Measurements from ENCODE around the gene ARPC5L. TPM values are rescaled to one million over a fixed set of nuclear protein-coding genes. Genes with fewer than 3 reads are reported as not detected.
A peak's percentile ranks its signal among the peaks of the same experiment; 100 is the strongest.

The ARPC5L gene
- total RNA-seq, 8 experiments from 2014 or later = 13.3 to 51.0 (median 33.3) TPM

DNA sequence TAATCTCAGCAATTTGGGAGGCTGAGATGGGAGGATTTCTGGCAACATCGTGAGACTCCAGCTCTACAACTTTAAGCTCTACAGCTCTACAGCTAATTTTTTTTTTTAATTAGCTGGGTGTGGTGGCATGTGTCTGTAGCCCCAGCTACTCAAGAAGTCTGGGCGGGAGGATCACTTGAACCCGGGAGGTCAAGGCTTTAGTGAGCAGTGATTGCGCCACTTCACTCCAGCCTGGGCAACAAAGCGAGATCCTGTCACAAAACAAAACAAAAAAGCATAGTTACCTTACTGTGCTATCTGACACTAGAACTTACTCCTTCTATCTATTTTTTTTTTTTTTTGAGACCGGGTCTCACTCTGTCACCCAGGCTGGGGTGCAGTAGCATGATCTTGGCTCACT lies 15.0 kb upstream of the ARPC5L start:
- peak in 1 of 8 experiments; percentile 37 for ATAC-seq (replicated peaks in 6 of 8)
- H3K4me1 ChIP-seq (replicated peaks in 1 of 2) = peaks cover 0 to 3% of the 10 kb centered on the region in 2 donors
- in situ Hi-C loops (cut with MboI; ENCODE audit: low pct_unique_long_range_greater_than_20kb in 2 of 9, low sequenced_read_pairs in 9 of 9, unreplicated experiment in 9 of 9) = loop anchor here in 3 of 9 experiments (10.0 kb wide), 2 partner anchors 62 to 72 kb away; partner anchors contain the start of genes NR6A1 (in 2 of the 3) and OLFML2A (in 2 of the 3)
- 60 to 100% (median 83%) methylated on average over 1 to 6 of the region's 6 CpGs; no CpG with 5 or more reads in 2 of the 10 experiments for WGBS, 10 experiments
- no peak overlapping the region for H3K27ac ChIP-seq
- H3K4me3 ChIP-seq = no peak overlapping the region

DNA sequence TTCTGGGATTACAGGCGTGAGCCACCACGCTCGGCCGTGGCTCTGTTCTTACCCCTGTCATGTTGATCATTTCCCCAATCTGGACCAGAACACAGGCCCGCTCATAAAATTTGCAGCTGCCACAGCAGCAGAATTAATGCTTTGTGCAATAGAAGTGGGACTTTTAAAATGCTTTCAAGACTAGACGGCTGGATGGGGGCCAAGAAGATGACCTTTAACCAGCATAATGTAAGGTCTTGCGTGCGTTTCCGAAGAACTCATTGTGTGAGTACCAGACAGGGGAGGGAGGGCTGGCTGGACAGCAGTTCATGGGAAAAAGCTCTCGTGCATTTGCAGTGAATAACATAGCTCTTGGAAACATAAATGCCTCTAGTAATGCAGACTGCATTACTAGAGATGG lies 12.1 kb upstream of the ARPC5L start:
- no peak overlapping the region for H3K4me3 ChIP-seq
- H3K27ac ChIP-seq = no peak overlapping the region
- peak in 2 of 8 experiments; percentile 5 to 27 for ATAC-seq (replicated peaks in 6 of 8)
- WGBS, 10 experiments = 22 to 83% (median 42%) methylated on average over 3 to 8 of the region's 10 CpGs; no CpG with 5 or more reads in 4 of the 10 experiments
- in situ Hi-C loops (cut with MboI; ENCODE audit: low pct_unique_long_range_greater_than_20kb in 2 of 9, low sequenced_read_pairs in 9 of 9, unreplicated experiment in 9 of 9) = loop anchor here in 8 of 9 experiments (5.0 to 25.0 kb wide), 4 partner anchors 65 to 88 kb away; partner anchors contain the start of genes NR6A1 (in 7 of the 8) and OLFML2A (in 4 of the 8)
- peaks cover 0 to 9% of the 10 kb centered on the region in 2 donors for H3K4me1 ChIP-seq (replicated peaks in 1 of 2)

DNA sequence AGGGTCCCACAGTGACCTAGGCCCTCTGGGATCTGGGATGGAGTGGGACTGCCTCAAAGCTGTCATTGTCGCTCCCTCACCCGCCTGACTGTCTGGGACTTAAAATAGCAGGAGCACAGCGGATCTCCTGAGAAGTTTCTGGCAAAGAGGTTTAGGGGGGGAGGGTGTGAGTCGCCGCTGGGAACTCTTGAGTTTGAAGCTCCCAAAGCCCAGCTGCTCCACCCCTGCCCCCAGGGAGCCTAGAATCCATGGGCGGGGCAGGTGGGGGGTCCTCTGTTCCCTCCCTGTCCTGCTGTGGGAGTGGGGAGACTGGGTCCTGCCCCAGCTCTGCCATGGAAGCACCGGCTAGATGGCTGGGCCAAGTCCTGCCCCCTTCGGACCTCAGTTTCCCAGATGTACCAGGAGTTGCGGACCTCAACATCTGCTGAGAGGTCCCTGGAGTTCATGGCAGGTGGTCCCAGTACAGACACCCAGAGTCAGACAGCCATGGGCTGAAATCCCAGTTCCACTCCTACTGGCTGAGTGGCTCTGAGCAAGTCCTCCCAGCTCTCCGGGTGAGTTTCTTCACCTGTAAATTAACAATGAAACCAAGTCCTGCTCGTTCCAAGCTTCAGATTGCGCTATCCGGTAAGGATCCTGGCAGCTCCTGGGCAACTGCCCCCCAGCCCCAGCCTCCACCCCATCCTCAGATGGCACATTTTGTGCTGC lies 9.7 kb upstream of the ARPC5L start:
- H3K27ac ChIP-seq = no peak overlapping the region
- peak overlapping the region in 2 of 5 donors; percentile 29 to 36 for H3K4me3 ChIP-seq
- in situ Hi-C loops (cut with MboI; ENCODE audit: low pct_unique_long_range_greater_than_20kb in 2 of 9, low sequenced_read_pairs in 9 of 9, unreplicated experiment in 9 of 9) = loop anchor here in 5 of 9 experiments (5.0 to 25.0 kb wide), 3 partner anchors 77 to 90 kb away; partner anchors contain the start of genes NR6A1 (in 5 of the 5) and OLFML2A (in 2 of the 5)
- peaks cover 0 to 9% of the 10 kb centered on the region in 2 donors for H3K4me1 ChIP-seq (replicated peaks in 1 of 2)
- ATAC-seq (replicated peaks in 6 of 8) = no peak
- WGBS, 10 experiments = 39 to 100% (median 40%) methylated on average over 1 to 4 of the region's 13 CpGs; no CpG with 5 or more reads in 5 of the 10 experiments

- in situ Hi-C loops (cut with MboI; ENCODE audit: low pct_unique_long_range_greater_than_20kb in 2 of 9, low sequenced_read_pairs in 9 of 9, unreplicated experiment in 9 of 9) = loop anchor here in 5 of 9 experiments (5.0 to 25.0 kb wide), 3 partner anchors 78 to 91 kb away; partner anchors contain the start of genes NR6A1 (in 5 of the 5) and OLFML2A (in 2 of the 5)
- peak within 1 kb of the TSS; percentile 20 to 36 (median 27) for H3K4me3 ChIP-seq
- peaks cover 0 to 9% of the 10 kb centered on the region in 2 donors for H3K4me1 ChIP-seq (replicated peaks in 1 of 2)
- ATAC-seq (replicated peaks in 6 of 8) = peak; percentile 76 to 93 (median 87)
- no peak within 1 kb of the TSS for H3K27ac ChIP-seq
- 1 to 31% (median 4%) methylated on average over 4 to 21 of the region's 51 CpGs; no CpG with 5 or more reads in 6 of the 10 experiments for WGBS, 10 experiments
Measured at GRCh38 chr9:124852829-124853531, 8.9 kb upstream of the ARPC5L start, which contains the start of gene WDR38. Gene WDR38, plus strand, starts transcription at chr9:124853460. Its CDS starts 72 bp downstream, at chr9:124853532.

DNA sequence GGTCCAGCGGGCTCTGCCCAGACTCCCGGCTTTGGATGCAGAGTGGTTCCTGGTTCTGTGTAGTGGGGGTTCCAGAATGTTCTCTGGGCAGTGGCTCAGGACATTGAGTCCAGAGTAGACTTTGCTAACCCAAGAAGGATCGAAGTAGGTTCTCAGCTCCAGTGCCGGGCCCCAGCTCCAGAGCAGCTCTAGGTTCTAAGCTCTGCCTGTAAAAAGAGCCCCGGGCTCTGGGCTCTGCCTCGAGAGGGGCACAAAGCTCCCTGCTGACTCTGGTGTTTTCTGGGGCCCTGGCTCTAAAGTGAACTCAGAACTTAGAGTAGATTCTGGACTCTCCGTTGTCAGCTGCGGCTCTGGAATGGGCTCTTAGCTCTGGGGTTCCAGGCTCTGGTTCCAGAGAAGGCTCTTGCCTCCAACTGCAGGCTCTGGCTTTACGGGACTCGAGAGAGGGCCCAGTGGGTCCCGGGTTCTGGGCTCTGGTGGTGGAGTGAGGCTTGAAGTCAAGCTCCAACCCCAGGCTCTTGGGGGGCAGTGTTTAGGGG lies 8.3 kb upstream of the ARPC5L start:
- WGBS, 10 experiments = 20 to 91% (median 71%) methylated on average over 1 to 4 of the region's 11 CpGs; no CpG with 5 or more reads in 6 of the 10 experiments
- no peak overlapping the region for H3K27ac ChIP-seq
- in situ Hi-C loops (cut with MboI; ENCODE audit: low pct_unique_long_range_greater_than_20kb in 2 of 9, low sequenced_read_pairs in 9 of 9, unreplicated experiment in 9 of 9) = loop anchor here in 5 of 9 experiments (5.0 to 25.0 kb wide), 3 partner anchors 79 to 91 kb away; partner anchors contain the start of genes NR6A1 (in 5 of the 5) and OLFML2A (in 2 of the 5)

GRCh38 chr9:124854161-124854560 lies 7.8 kb upstream of the ARPC5L start:
- in situ Hi-C loops (cut with MboI; ENCODE audit: low pct_unique_long_range_greater_than_20kb in 2 of 9, low sequenced_read_pairs in 9 of 9, unreplicated experiment in 9 of 9) = loop anchor here in 5 of 9 experiments (5.0 to 25.0 kb wide), 3 partner anchors 79 to 92 kb away; partner anchors contain the start of genes NR6A1 (in 5 of the 5) and OLFML2A (in 2 of the 5)
- H3K27ac ChIP-seq = no peak overlapping the region
- H3K4me3 ChIP-seq = no peak overlapping the region
- peaks cover 0 to 9% of the 10 kb centered on the region in 2 donors for H3K4me1 ChIP-seq (replicated peaks in 1 of 2)
- no peak for ATAC-seq (replicated peaks in 6 of 8)
- WGBS, 10 experiments = 78 to 100% (median 95%) methylated on average over 1 to 4 of the region's 8 CpGs; no CpG with 5 or more reads in 6 of the 10 experiments

More for the DNA sequence above, 8.3 kb upstream of the ARPC5L start:
- H3K4me3 ChIP-seq = peak overlapping the region in 3 of 5 donors; percentile 20 to 36 (median 27)
- H3K4me1 ChIP-seq (replicated peaks in 1 of 2) = peaks cover 0 to 9% of the 10 kb centered on the region in 2 donors
- ATAC-seq (replicated peaks in 6 of 8) = no peak

- H3K4me3 ChIP-seq = no peak overlapping the region
- peak overlapping the region in 1 of 2 donors; percentile 7 for H3K27ac ChIP-seq
- in situ Hi-C loops (cut with MboI; ENCODE audit: low pct_unique_long_range_greater_than_20kb in 2 of 9, low sequenced_read_pairs in 9 of 9, unreplicated experiment in 9 of 9) = loop anchor here in 5 of 9 experiments (5.0 to 25.0 kb wide), 3 partner anchors 80 to 93 kb away; partner anchors contain the start of genes NR6A1 (in 5 of the 5) and OLFML2A (in 2 of the 5)
- 29 to 80% (median 58%) methylated on average over 1 to 5 of the region's 7 CpGs; no CpG with 5 or more reads in 3 of the 10 experiments for WGBS, 10 experiments
- no peak for ATAC-seq (replicated peaks in 6 of 8)
- peaks cover under 1 to 9% of the 10 kb centered on the region in 2 donors for H3K4me1 ChIP-seq (replicated peaks in 1 of 2)
Measured at GRCh38 chr9:124854822-124855221, 7.1 kb upstream of the ARPC5L start.

DNA sequence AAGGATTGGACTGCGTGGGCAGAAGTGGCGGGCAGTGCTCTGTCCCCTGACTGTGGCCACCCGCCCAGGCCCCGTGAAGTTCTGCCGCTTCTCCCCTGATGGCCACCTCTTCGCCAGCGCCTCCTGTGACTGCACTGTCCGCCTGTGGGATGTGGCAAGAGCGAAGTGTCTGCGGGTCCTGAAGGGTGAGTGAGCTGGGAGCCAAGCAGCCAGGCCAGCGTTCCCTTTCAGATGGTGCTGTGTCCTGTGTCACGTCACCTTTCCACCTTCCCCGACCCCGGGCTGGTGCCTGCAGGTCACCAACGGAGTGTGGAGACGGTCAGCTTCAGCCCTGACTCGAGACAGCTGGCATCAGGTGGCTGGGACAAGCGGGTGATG lies 6.4 kb upstream of the ARPC5L start:
- ATAC-seq (replicated peaks in 6 of 8) = no peak
- WGBS, 10 experiments = 92% methylated on average over 9 of the region's 18 CpGs; no CpG with 5 or more reads in 9 of the 10 experiments
- H3K27ac ChIP-seq = no peak overlapping the region
- no peak overlapping the region for H3K4me3 ChIP-seq
- in situ Hi-C loops (cut with MboI; ENCODE audit: low pct_unique_long_range_greater_than_20kb in 2 of 9, low sequenced_read_pairs in 9 of 9, unreplicated experiment in 9 of 9) = loop anchor here in 3 of 9 experiments (10.0 to 25.0 kb wide), 2 partner anchors 81 to 93 kb away; partner anchors contain the start of genes NR6A1 (in 3 of the 3) and OLFML2A (in 2 of the 3)
- H3K4me1 ChIP-seq (replicated peaks in 1 of 2) = peaks cover 8 to 10% of the 10 kb centered on the region in 2 donors

- H3K4me1 ChIP-seq (replicated peaks in 1 of 2) = peaks cover 10 to 15% of the 10 kb centered on the region in 2 donors
- peak in 5 of 8 experiments; percentile 1 to 10 (median 4) for ATAC-seq (replicated peaks in 6 of 8)
- in situ Hi-C loops (cut with MboI; ENCODE audit: low pct_unique_long_range_greater_than_20kb in 2 of 9, low sequenced_read_pairs in 9 of 9, unreplicated experiment in 9 of 9) = loop anchor here in 3 of 9 experiments (10.0 to 25.0 kb wide), 2 partner anchors 81 to 94 kb away; partner anchors contain the start of genes NR6A1 (in 3 of the 3) and OLFML2A (in 2 of the 3)
- H3K4me3 ChIP-seq = no peak overlapping the region
- no peak overlapping the region for H3K27ac ChIP-seq
- 56 to 80% (median 56%) methylated on average over 2 to 4 of the region's 16 CpGs; no CpG with 5 or more reads in 7 of the 10 experiments for WGBS, 10 experiments
Measured at GRCh38 chr9:124855944-124856765, 5.8 kb upstream of the ARPC5L start.

- Histone ChIP-seq H3K27ac (no peak overlapping the region), H3K4me1 (replicated peaks in 1 of 2) (peaks cover 12 to 13% of the 10 kb centered on the region in 2 donors), H3K4me3 (no peak overlapping the region)
- WGBS, 10 experiments = 75 to 100% (median 85%) methylated on average over 1 to 11 of the region's 24 CpGs; no CpG with 5 or more reads in 7 of the 10 experiments
- ATAC-seq (replicated peaks in 6 of 8) = no peak
- in situ Hi-C loops (cut with MboI; ENCODE audit: low pct_unique_long_range_greater_than_20kb in 2 of 9, low sequenced_read_pairs in 9 of 9, unreplicated experiment in 9 of 9) = loop anchor here in 3 of 9 experiments (10.0 to 25.0 kb wide), 2 partner anchors 83 to 95 kb away; partner anchors contain the start of genes NR6A1 (in 3 of the 3) and OLFML2A (in 2 of the 3)
Measured at GRCh38 chr9:124857533-124858162, 4.3 kb upstream of the ARPC5L start.
